Fibroblast of the aortic adventitia (primary cell): Measurements from ENCODE around the gene MYNN. TPM values are rescaled to one million over a fixed set of nuclear protein-coding genes. Genes with fewer than 3 reads are reported as not detected.

Experiments used
- DNase-seq: peaks from one replicate; pipeline ENCODE4 v3.0.0-alpha.2; 2010; ENCODE audit warnings: low read depth
- H3K4me3 ChIP-seq: 2 replicates; pipeline ENCODE4 v1.5.1; 2011; ENCODE audit warnings: low read depth, mild to moderate bottlenecking, control low read depth, low read length, moderate library complexity
- CTCF ChIP-seq: IDR thresholded peaks from 2 replicates; pipeline ENCODE4 v1.5.1; 2011; ENCODE audit warnings: mild to moderate bottlenecking, low read length, control low read depth, inconsistent platforms; ENCODE audit not compliant: insufficient read depth
- total RNA-seq: library from RNA; depleted of rRNA; stranded (reverse); fragments of >200 nt; gene quantifications from 2 replicates; pipeline ENCODE4 v1.2.3, GENCODE V29; 2012; ENCODE audit warnings: low replicate concordance

The MYNN gene
- total RNA-seq, 1 donor: 27.1 TPM

- no peak for TF ChIP-seq CTCF
- H3K4me3 ChIP-seq: no peak overlapping the region
- DNase-seq: no peak
Observed at GRCh38 chr3:169825316-169825715, 52.1 kb downstream of the MYNN start.

GRCh38 chr3:169827712-169828111 is 54.5 kb downstream of the MYNN start:
- no peak for DNase-seq
- H3K4me3 ChIP-seq: no peak overlapping the region
- no peak for TF ChIP-seq CTCF

- DNase-seq: no peak
- no peak for TF ChIP-seq CTCF
- H3K4me3 ChIP-seq: no peak overlapping the region
Observed at GRCh38 chr3:169835533-169835932, 62.3 kb downstream of the MYNN start.

- no peak for DNase-seq
- no peak for TF ChIP-seq CTCF
- no peak overlapping the region for H3K4me3 ChIP-seq
Observed at GRCh38 chr3:169836078-169836941, 63.1 kb downstream of the MYNN start.

GRCh38 chr3:169836942-169837275 is 63.7 kb downstream of the MYNN start:
- no peak for DNase-seq
- no peak overlapping the region for H3K4me3 ChIP-seq
- no peak for TF ChIP-seq CTCF

GRCh38 chr3:169838511-169839030 is 65.4 kb downstream of the MYNN start:
- TF ChIP-seq CTCF: no peak
- H3K4me3 ChIP-seq: no peak overlapping the region
- no peak for DNase-seq

Other genes with a start within 250 kb of the MYNN start
- 10.1 and 44.3 TPM in 2 replicates for gene MECOM, start 109.7 kb upstream of the MYNN start, total RNA-seq
- 124 and 230 TPM in 2 replicates for gene TERC, start 8.3 kb upstream of the MYNN start, total RNA-seq
- gene ACTRT3, start 3.8 kb upstream of the MYNN start, total RNA-seq: 3.8 and 4.3 TPM in 2 replicates
- 0.09 TPM in 1 of 2 replicates, not detected in the other for gene LRRIQ4, start 39.5 kb downstream of the MYNN start, total RNA-seq
- 7.4 and 15.0 TPM in 2 replicates for gene LRRC34, start 39.5 kb downstream of the MYNN start, total RNA-seq
- gene LRRC31, start 96.5 kb downstream of the MYNN start, total RNA-seq: not detected in 2 replicates
- gene SAMD7, start 138.2 kb downstream of the MYNN start, total RNA-seq: not detected in 2 replicates
- gene SEC62, start 193.4 kb downstream of the MYNN start, total RNA-seq: 52.3 and 71.0 TPM in 2 replicates